GM19395 (cell line): ENCODE results near the gene C1orf21.

Source experiments
- ATAC-seq: cut with Tn5 transposase; IDR thresholded peaks from one replicate; pipeline ENCODE4 v1.9.1; 2021; ENCODE audit warnings: mild to moderate bottlenecking, moderate library complexity; ENCODE audit not compliant: unreplicated experiment

Gene C1orf21

GRCh38 chr1:184510110-184510509 lies 123.3 kb downstream of the C1orf21 start:
- ATAC-seq: no peak

GRCh38 chr1:184512724-184513123 lies 125.9 kb downstream of the C1orf21 start:
- no peak for ATAC-seq

DNA sequence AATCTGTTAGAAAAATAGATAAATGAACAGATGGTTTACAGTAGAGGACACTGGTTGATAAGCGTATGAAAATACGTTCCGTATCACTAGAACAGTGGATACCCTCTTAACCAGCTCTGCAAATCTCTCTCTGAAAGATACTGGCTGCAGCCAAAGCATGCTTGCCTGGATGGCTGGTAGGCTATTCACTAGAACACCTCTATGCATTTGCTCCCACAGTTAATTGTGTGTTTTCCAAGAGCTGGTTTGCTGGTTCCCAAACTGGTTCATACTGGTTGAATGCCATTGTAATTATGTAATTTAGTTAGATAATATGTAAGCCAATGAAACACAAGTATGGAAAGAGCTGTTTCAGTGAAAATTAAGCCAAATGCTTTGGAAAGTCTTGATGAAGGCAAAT lies 126.6 kb downstream of the C1orf21 start:
- no peak for ATAC-seq

DNA sequence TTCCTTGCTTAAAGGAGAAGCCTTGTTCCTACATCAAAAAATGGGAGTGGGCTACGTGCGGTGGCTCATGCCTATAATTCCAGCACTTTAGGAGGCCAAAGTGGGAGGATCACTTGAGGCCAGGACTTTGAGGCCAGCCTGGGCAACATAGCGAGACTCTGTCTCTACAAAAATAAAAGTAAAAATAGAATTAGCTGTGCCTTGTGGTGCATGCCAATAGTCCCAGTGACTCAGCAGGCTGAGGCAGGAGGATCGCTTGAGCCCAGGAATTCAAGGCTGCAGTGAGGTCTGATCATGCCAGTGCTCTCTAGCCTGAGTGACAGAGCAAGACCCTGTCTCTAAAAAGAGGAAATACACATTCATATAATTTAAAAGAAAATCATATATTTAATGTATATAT lies 127.1 kb downstream of the C1orf21 start:
- no peak for ATAC-seq

GRCh38 chr1:184514447-184514846 lies 127.6 kb downstream of the C1orf21 start:
- no peak for ATAC-seq

- ATAC-seq: no peak
These were observed 130.3 kb downstream of the C1orf21 start for GRCh38 chr1:184517130-184517529.

DNA sequence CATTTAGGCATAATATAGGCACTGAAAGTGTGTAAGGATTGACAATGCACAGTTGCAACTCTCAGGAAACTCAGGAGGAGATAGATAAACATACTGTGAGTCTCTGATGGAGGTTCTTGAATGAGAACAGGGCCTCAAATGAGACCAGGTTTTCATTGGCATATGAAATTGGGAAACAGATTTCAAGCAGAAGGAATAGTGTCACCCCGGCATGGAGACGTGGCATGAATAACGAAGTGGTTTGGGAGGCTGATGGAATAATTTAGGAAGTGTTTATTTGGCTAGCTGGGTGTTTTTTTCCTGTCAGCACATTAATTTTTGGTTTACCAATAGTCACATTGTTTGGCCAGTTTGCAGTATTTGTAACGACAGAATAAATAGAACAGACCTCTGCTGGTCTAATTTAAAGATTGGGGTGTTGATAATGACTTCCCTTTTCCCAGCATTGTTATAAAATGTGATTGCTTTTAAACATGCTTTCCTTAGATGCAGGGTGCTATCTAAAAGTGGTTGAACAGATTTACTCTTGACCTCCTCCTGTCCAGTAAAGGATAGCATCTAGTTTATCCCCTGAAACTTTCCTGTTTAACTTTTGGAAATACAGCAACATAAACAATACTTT lies 132.0 kb downstream of the C1orf21 start:
- ATAC-seq: no peak

DNA sequence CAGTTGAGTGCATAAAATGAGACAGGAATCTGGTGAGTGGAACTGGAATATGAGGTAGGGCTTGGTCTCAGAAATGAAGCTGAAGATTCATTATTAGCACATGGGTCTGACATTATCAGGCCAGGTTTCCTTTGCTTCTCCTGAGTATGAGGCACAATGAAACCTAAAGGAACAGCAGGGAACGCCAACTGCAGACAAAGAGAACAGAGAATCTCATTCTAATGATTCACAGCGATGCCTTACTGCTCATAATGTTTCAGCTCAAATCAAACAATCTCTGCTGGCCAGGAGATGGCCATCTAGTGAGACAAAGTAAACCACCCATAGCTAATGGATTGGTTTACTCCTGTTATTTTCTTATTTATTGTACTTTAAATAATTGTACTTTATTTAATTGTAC lies 133.5 kb downstream of the C1orf21 start:
- no peak for ATAC-seq

DNA sequence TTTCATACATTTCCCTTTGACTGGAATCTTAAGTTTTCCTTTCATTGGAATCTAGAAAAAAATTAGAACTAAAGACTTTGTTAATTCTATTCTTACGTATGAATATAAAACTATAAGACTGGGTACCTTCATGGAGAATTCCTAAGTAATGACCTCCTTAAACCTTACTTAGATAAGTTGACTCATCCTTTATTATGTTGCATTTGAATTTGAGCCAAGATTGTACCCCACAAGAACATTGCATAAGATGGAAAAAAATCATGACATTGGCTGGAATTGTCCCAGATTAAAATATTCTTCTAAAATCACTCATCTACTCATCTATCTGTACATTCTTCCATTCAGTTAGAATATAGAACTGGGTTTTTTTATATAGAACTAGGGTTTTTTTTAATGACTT lies 137.4 kb downstream of the C1orf21 start:
- ATAC-seq: no peak

- no peak for ATAC-seq
These were observed 140.6 kb downstream of the C1orf21 start for GRCh38 chr1:184527402-184527801.

DNA sequence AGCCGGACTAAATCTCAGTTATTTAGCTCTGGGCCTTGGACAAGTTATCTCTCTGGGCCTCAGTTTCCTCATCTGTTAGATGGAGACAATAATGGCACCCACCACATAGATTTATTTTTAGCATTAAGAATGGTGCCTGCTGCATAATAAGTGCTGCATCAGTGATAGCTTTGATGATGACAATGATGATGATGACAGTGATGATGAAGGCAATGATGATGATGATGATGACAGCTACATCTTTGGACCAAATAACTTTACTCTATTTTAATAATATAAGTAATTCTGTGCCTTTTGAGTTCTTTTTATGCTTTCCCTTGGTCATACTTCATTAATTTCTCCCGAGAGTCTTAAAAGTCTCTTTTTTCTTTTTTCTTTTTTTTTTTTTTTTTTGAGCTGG lies 143.4 kb downstream of the C1orf21 start:
- no peak for ATAC-seq

GRCh38 chr1:184531296-184531695 lies 144.5 kb downstream of the C1orf21 start:
- no peak for ATAC-seq

DNA sequence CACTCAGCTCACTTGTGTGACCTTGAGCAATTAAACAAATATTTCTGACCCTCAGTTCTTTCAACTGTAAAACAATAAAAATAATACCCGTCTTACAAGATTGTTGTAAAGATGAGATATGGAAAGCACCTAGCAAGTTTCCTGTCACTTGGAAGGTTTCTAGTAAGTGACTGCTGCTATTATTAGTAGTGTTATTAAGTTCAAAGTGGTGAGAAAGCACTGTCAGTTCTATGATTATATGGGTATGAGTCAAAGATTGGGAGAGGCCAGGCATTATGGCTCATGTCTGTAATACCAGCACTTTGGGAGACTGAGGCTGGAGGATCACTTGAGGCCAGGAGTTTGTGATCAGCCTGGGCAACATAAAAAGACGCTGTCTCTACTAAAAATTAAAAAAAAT lies 145.4 kb downstream of the C1orf21 start:
- no peak for ATAC-seq

- ATAC-seq: no peak
These were observed 146.2 kb downstream of the C1orf21 start for GRCh38 chr1:184533049-184533448.

- ATAC-seq: no peak
These were observed 147.1 kb downstream of the C1orf21 start for GRCh38 chr1:184533915-184534314.

GRCh38 chr1:184534690-184535089 lies 147.9 kb downstream of the C1orf21 start:
- no peak for ATAC-seq

DNA sequence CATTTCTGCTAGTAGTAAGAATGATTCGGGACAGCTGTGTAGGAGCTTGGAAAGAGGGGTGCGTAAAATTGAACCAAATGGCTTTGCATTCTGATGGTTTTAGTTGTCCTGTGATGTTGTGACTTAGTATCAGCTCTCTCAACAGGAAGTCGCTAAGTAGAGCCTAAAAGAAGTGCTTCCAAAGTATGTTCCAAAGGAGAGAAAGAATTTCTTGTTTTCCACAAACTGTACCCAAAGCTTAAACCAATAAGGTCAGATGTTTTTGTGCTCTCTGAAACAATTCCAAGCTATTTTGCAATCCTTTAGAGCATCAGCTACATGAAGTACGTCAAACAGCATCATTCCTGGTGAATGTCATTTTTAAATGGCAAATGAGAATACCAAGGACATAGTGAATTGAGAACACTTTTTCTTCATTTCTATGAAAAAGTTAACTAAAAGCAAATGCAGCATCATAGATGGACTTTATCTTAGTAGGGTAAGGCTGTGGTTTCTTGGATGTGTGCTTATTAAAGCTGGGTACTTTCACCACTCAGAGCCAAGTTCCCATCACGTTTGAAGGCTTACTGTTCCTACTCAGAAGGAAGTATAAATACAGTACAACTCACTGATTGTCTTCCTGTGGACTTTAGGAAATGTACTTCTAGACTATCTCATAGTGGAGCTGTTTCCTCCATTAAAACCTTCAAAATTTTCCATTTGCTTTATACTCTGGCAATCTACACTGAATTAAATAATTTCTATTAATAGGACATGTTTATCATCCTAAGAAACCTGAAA lies 148.6 kb downstream of the C1orf21 start:
- ATAC-seq: no peak

GRCh38 chr1:184536246-184536985 lies 149.6 kb downstream of the C1orf21 start:
- ATAC-seq: no peak

- ATAC-seq: no peak
These were observed 152.8 kb downstream of the C1orf21 start for GRCh38 chr1:184539580-184539979.

DNA sequence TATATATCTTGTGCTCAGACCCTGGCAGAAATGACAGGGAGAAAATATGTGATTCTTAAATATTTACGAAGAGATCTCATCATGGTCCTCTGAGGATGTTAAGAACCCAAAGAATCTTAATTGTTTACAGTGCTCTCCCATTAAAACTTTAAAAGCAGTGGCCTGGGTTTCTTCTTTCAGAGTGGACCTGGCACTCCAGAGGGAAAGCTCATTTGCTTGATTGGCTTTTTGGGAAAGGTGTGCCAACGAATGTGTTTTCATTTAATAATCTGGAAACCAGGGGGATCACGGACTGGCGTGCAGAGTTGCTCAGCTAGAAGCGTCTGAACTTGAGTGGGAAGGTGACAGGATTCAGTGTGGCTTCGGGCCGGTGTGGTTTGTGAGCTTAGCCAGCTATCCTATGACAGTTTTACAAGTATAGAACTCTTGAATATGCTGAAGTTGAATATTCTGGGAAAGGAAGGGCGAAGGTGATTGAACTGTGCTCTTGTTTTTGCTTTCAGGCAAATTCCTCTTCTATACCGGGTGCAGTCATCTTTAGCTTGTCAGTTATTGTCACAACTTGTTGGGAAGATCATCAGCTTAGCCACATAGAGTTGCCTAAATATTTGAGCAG lies 154.8 kb downstream of the C1orf21 start:
- ATAC-seq: no peak

DNA sequence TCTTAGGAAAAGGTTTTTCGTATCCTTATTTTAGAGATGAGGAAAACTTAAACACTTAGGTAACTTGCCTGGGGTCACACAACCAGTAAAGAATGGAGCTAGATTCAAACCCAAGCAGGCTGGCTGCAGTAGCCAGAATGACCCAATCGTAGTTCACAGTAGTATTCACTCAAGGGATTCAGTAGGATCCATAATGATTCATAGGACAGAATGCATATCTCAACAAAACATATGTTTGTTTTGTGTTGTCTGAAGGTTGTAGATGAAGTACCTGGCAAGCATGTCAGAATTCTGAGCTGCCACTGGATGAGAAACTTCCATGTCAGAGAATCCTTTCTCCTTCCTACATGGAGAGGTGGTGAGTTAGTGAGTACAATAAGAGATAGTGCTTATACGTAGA lies 155.5 kb downstream of the C1orf21 start:
- no peak for ATAC-seq

GRCh38 chr1:184545601-184546000 lies 158.8 kb downstream of the C1orf21 start:
- ATAC-seq: no peak
